ENCODE measurements around the gene TNFRSF8.
A peak's percentile ranks its signal among the peaks of the same experiment; 100 is the strongest.

TNFRSF8 gene

GRCh38 chr1:12121212-12122003 is 58.3 kb downstream of the TNFRSF8 start:
- DNase-seq (ENCODE audit: low spot score) = no peak

GRCh38 chr1:12123172-12123571 is 60.1 kb downstream of the TNFRSF8 start:
- no peak for DNase-seq (ENCODE audit: low spot score)

GRCh38 chr1:12124693-12125421 is 61.8 kb downstream of the TNFRSF8 start:
- peak; percentile 65 for DNase-seq (ENCODE audit: low spot score)

- no peak for DNase-seq (ENCODE audit: low spot score)
Observed at GRCh38 chr1:12125422-12126355, 62.6 kb downstream of the TNFRSF8 start.

GRCh38 chr1:12126781-12127180 is 63.7 kb downstream of the TNFRSF8 start:
- DNase-seq (ENCODE audit: low spot score) = no peak

- no peak for DNase-seq (ENCODE audit: low spot score)
Observed at GRCh38 chr1:12127206-12127810, 64.2 kb downstream of the TNFRSF8 start.

GRCh38 chr1:12128120-12128519 is 65.0 kb downstream of the TNFRSF8 start:
- DNase-seq (ENCODE audit: low spot score) = no peak

GRCh38 chr1:12129624-12130023 is 66.5 kb downstream of the TNFRSF8 start:
- DNase-seq (ENCODE audit: low spot score) = no peak

- DNase-seq (ENCODE audit: low spot score) = no peak
Observed at GRCh38 chr1:12130466-12131130, 67.5 kb downstream of the TNFRSF8 start.

- DNase-seq (ENCODE audit: low spot score) = no peak
Observed at GRCh38 chr1:12132078-12132477, 69.0 kb downstream of the TNFRSF8 start.

GRCh38 chr1:12134716-12135115 is 71.6 kb downstream of the TNFRSF8 start:
- DNase-seq (ENCODE audit: low spot score) = no peak

GRCh38 chr1:12135612-12136011 is 72.5 kb downstream of the TNFRSF8 start:
- no peak for DNase-seq (ENCODE audit: low spot score)

GRCh38 chr1:12136916-12137610 is 74.0 kb downstream of the TNFRSF8 start:
- no peak for DNase-seq (ENCODE audit: low spot score)

GRCh38 chr1:12138196-12139168 is 75.4 kb downstream of the TNFRSF8 start:
- no peak for DNase-seq (ENCODE audit: low spot score)

- DNase-seq (ENCODE audit: low spot score) = no peak
Observed at GRCh38 chr1:12140016-12140415, 76.9 kb downstream of the TNFRSF8 start.

- no peak for DNase-seq (ENCODE audit: low spot score)
Observed at GRCh38 chr1:12140515-12141162, 77.5 kb downstream of the TNFRSF8 start.

GRCh38 chr1:12141163-12141850 is 78.2 kb downstream of the TNFRSF8 start:
- DNase-seq (ENCODE audit: low spot score) = no peak

GRCh38 chr1:12142141-12142823 is 79.2 kb downstream of the TNFRSF8 start:
- no peak for DNase-seq (ENCODE audit: low spot score)
